Lower lobe of right lung (tissue), 2 donors: ENCODE data around the gene LYAR. TPM values are rescaled to one million over a fixed set of nuclear protein-coding genes. Genes with fewer than 3 reads are reported as not detected.

Experiments used
- ATAC-seq, 2 donors: fragments of 200-7000 bp; cut with Tn5 transposase; one replicate each; pipeline ENCODE4 v1.9.1; 2020 to 2022; ENCODE audit warnings: mild to moderate bottlenecking in 2 of 2, moderate library complexity in 2 of 2
- DNase-seq: peaks from one replicate; pipeline ENCODE4 v3.0.0-alpha.2; 2020
- H3K27ac ChIP-seq: fragments of 200-600 bp; one replicate; pipeline ENCODE4 v1.8.0; 2022
- H3K27me3 ChIP-seq: fragments of 200-600 bp; one replicate; pipeline ENCODE4 v1.8.0; 2022; ENCODE audit warnings: low read depth
- H3K36me3 ChIP-seq: fragments of 200-600 bp; one replicate; pipeline ENCODE4 v1.8.0; 2022; ENCODE audit warnings: mild to moderate bottlenecking
- H3K4me1 ChIP-seq: fragments of 200-600 bp; one replicate; pipeline ENCODE4 v1.8.0; 2022
- H3K4me3 ChIP-seq: fragments of 200-600 bp; one replicate; pipeline ENCODE4 v1.8.0; 2022; ENCODE audit warnings: mild to moderate bottlenecking
- H3K9me3 ChIP-seq: fragments of 200-600 bp; one replicate; pipeline ENCODE4 v1.8.0; 2022
- CTCF ChIP-seq: fragments of 200-600 bp; IDR thresholded peaks from one replicate; pipeline ENCODE4 v1.8.0; 2022; ENCODE audit warnings: antibody characterized with exemption, mild to moderate bottlenecking
- intact Hi-C: fragments of 100-400 bp; cut with DNase I; formaldehyde crosslinking; loops from one replicate; pipeline ENCODE4 v1.11.0; 2022
- total RNA-seq: library from RNA; stranded (reverse); fragmentation: NEBNext Ultra II Directional; extraction: Animal tissue kit (Norgen Biotek cat#: 25700); gene quantifications from one replicate; pipeline ENCODE4 v1.2.1, GENCODE V29; 2021
- donor health status: DM: no; HTN: yes; CAD: no; lungs with severe emphysema.

The LYAR gene
- total RNA-seq, 1 donor from 2014 or later, result 18.0 TPM

DNA sequence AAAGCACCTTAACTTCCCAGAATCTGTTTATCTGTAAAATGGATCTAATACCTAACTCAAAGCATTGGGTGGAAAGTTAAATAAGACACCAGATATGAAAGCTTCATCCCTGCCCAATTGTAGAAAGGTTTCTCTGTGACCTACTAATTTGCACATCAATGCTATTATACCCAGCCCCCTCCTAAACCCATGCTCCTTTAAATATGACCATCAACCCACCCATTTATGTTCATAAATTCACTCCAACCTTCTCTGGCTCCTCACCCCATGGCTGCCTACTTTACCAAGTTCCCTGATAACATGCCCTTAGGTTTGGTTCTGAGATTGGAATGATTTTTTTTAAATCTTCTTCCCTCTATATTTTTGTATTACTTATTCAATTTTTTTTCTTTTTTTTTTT is 1.9 kb downstream of the LYAR start:
- ATAC-seq, result no peak
- no peaks in the 10 kb centered on the region for H3K27me3 ChIP-seq
- intact Hi-C loops, result no loop called here
- peaks cover 23% of the 10 kb centered on the region for H3K4me1 ChIP-seq
- peaks cover 33% of the 10 kb centered on the region for H3K36me3 ChIP-seq
- no peak overlapping the region for H3K4me3 ChIP-seq
- H3K27ac ChIP-seq, result no peak overlapping the region
- DNase-seq, result no peak
- no peaks in the 10 kb centered on the region for H3K9me3 ChIP-seq
- no peak for TF ChIP-seq CTCF

DNA sequence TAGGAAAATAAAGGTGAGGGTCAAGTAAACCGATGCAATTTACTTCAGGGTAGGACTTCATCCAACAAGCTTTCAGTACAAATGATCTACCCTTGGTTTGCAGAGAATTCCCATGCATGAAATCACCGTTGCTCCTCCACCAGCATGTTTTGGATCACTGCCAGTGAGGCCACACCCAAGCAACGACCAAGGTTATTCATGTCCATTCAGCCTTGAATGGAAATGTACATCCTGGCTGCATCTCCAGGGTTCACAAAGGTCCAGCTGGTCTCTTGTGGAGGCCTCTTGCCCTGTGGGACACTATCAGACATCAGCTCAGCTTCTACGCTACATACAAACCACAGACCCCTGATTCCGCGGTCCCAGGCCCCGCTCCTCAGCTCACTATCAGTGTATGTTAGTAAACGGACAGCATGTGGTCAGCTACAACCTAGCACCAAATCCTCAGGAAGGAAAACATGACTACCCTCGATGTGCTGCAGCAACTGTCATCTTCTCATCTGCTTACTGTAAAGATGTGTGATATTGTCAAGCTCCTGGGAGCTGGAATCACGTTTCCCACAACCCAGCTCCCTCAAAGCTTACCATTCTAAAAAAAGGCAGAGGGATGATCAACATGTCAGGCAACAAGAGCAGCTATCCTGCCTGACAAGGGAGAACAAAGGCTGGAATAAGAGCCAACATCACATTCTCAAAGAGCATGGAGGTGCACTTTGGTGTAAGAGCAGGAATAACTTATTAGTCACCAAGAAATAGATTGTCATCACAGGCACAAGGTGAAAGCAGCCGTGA is 4.9 kb downstream of the LYAR start:
- H3K27me3 ChIP-seq, result no peaks in the 10 kb centered on the region
- DNase-seq (no peak), ATAC-seq (no peak)
- peaks cover 64% of the 10 kb centered on the region for H3K36me3 ChIP-seq
- H3K9me3 ChIP-seq, result no peaks in the 10 kb centered on the region
- TF ChIP-seq CTCF, result no peak
- H3K4me3 ChIP-seq, result no peak overlapping the region
- peaks cover 13% of the 10 kb centered on the region for H3K4me1 ChIP-seq
- no peak overlapping the region for H3K27ac ChIP-seq
- intact Hi-C loops, result no loop called here

DNA sequence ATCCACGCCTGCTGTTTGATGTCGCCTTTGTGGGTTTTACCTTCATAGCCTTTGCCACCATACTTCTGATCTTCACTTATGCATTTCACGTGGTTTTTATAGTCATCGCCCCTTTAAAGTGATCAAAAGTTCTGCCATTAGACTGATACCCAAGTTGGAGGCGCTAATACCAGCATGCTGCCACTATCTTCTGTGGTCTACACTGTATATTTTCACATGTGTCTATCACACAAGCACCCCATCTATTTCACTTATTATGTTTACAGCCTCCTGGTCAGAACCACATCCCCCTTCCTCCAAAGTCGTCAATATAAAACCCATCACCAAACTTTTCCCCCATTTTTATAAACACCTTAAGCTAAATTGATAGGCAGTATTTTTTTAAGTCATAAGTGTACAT is 8.2 kb downstream of the LYAR start:
- Histone ChIP-seq H3K4me3 (no peak overlapping the region), H3K27me3 (no peaks in the 10 kb centered on the region), H3K36me3 (peaks cover 96% of the 10 kb centered on the region), H3K4me1 (no peaks in the 10 kb centered on the region), H3K27ac (no peak overlapping the region), H3K9me3 (no peaks in the 10 kb centered on the region)
- no peak for TF ChIP-seq CTCF
- ATAC-seq, result no peak
- intact Hi-C loops, result no loop called here
- no peak for DNase-seq

DNA sequence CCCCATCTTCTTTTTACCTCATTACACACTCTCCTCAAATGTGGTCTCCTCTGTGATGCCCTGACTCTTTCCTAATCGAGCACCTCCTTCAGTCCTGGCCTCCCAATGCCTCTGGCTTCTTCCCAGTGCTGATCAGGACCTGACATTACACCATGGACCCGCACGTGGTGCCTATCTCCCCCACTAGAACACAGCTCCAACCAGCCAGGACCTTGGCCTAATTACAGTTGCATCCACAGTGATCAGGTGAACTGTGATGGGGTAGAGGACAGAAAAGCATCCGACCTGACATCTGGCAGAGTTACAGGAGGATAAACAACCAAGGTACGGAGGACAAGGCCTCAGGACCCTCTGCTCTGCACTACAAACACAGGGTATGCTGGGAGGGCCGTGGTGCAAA is 12.4 kb downstream of the LYAR start:
- Histone ChIP-seq H3K27me3 (no peaks in the 10 kb centered on the region), H3K4me3 (no peak overlapping the region), H3K36me3 (peaks cover 100% of the 10 kb centered on the region), H3K4me1 (no peaks in the 10 kb centered on the region), H3K9me3 (no peaks in the 10 kb centered on the region), H3K27ac (no peak overlapping the region)
- DNase-seq (no peak), ATAC-seq (no peak)
- intact Hi-C loops, result no loop called here
- TF ChIP-seq CTCF, result no peak

DNA sequence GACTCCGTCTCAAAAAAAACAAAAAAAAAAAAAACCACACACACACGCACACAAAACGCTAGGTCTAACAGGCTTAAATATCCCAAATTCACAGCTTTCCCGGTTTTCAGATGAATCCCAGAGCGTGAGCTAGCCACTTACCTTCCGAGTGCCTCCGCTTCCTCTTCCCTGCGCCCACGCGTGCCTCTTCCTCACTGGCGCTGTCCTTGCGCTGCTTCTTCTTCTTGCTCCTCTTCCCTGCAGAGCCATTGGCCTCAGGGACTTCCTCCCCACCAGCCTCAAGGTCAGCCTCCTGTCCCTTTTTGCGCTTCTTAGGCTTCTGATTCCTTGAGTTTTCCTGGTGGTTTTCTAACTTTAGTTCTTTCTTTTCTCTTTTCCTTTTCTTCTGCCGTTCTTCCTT is 15.7 kb downstream of the LYAR start:
- no peak for ATAC-seq
- Histone ChIP-seq H3K9me3 (no peaks in the 10 kb centered on the region), H3K27me3 (no peaks in the 10 kb centered on the region), H3K4me1 (peaks cover 2% of the 10 kb centered on the region), H3K27ac (no peak overlapping the region), H3K4me3 (no peak overlapping the region), H3K36me3 (peaks cover 96% of the 10 kb centered on the region)
- intact Hi-C loops, result no loop called here
- peak; percentile 59 for DNase-seq
- no peak for TF ChIP-seq CTCF
